Hepatocyte (in vitro differentiated cells): ENCODE data around the gene KSR1. TPM values are rescaled to one million over a fixed set of nuclear protein-coding genes. Genes with fewer than 3 reads are reported as not detected.
A peak's percentile ranks its signal among the peaks of the same experiment; 100 is the strongest.

Source experiments
- DNase-seq: peaks from one replicate; pipeline ENCODE4 v3.0.0-alpha.2; 2016; ENCODE audit warnings: low spot score
- H2AFZ ChIP-seq: fragments of 200-600 bp; sonication (generic); 2 replicates; pipeline ENCODE4 v1.6.0; 2016; ENCODE audit warnings: antibody characterized with exemption, mild to moderate bottlenecking
- H3K27ac ChIP-seq: fragments of 200-600 bp; sonication (generic); 2 replicates; pipeline ENCODE4 v1.5.1; 2016; ENCODE audit warnings: mild to moderate bottlenecking
- H3K27me3 ChIP-seq: fragments of 200-600 bp; sonication (generic); 2 replicates; pipeline ENCODE4 v1.6.1; 2016
- H3K36me3 ChIP-seq: fragments of 200-600 bp; sonication (generic); replicated peaks from 2 replicates; pipeline ENCODE4 v1.5.1; 2016; ENCODE audit warnings: low read depth; ENCODE audit not compliant: insufficient read depth
- H3K4me1 ChIP-seq: fragments of 200-600 bp; sonication (generic); 2 replicates; pipeline ENCODE4 v1.5.1; 2016; ENCODE audit warnings: mild to moderate bottlenecking, moderate library complexity; ENCODE audit not compliant: insufficient read depth
- H3K4me2 ChIP-seq: fragments of 200-600 bp; sonication (generic); 2 replicates; pipeline ENCODE4 v1.6.0; 2016
- H3K4me3 ChIP-seq: fragments of 200-600 bp; sonication (generic); 2 replicates; pipeline ENCODE4 v1.5.1; 2016; ENCODE audit warnings: mild to moderate bottlenecking
- H3K79me2 ChIP-seq: fragments of 200-600 bp; sonication (generic); 2 replicates; pipeline ENCODE4 v1.6.0; 2017; ENCODE audit warnings: mild to moderate bottlenecking
- H3K9me2 ChIP-seq: fragments of 200-600 bp; sonication (generic); replicated peaks from 2 replicates; pipeline ENCODE4 v1.6.0; 2017; ENCODE audit warnings: mild to moderate bottlenecking; ENCODE audit not compliant: insufficient read depth
- H3K9me3 ChIP-seq: fragments of 200-600 bp; sonication (generic); 2 replicates; pipeline ENCODE4 v1.5.1; 2016; ENCODE audit warnings: low read depth, mild to moderate bottlenecking
- H4K20me1 ChIP-seq: fragments of 200-600 bp; sonication (generic); 2 replicates; pipeline ENCODE4 v1.6.0; 2016; ENCODE audit warnings: mild to moderate bottlenecking; ENCODE audit not compliant: insufficient read depth, poor library complexity, severe bottlenecking
- CTCF ChIP-seq: fragments of 200-600 bp; sonication (generic); IDR thresholded peaks from 2 replicates; pipeline ENCODE4 v1.5.1; 2016; ENCODE audit warnings: antibody characterized with exemption, mild to moderate bottlenecking; ENCODE audit not compliant: poor library complexity
- EZH2 ChIP-seq: fragments of 200-600 bp; sonication (generic); IDR thresholded peaks from 2 replicates; pipeline ENCODE4 v1.6.1; 2016; ENCODE audit warnings: antibody characterized with exemption, mild to moderate bottlenecking, borderline replicate concordance
- EZH2phosphoT487 ChIP-seq: fragments of 200-600 bp; sonication (generic); IDR thresholded peaks from one replicate; pipeline ENCODE4 v1.6.1; 2018; ENCODE audit warnings: antibody characterized with exemption, mild to moderate bottlenecking, low read depth, moderate library complexity; ENCODE audit not compliant: unreplicated experiment, severe bottlenecking
- WGBS: methylation state at CpG from one replicate; pipeline ENCODE4 v1.1.6; 2016; ENCODE audit warnings: low lambda C conversion rate; ENCODE audit errors: missing lambda C conversion rate; 5-methylcytosine and 5-hydroxymethylcytosine counted together
- polyA plus RNA-seq: library from polyadenylated mRNA; unstranded; fragments of >200 nt; fragmentation: Nextera tagmentation; extraction: Ambion mirVana; gene quantifications from 2 replicates; pipeline ENCODE4 v1.2.1, GENCODE V29; 2016
- total RNA-seq: library from RNA; depleted of rRNA; stranded (reverse); fragments of >200 nt; gene quantifications from 2 replicates; pipeline ENCODE4 v1.2.3, GENCODE V29; 2014

The KSR1 gene
- total and polyA plus RNA-seq, 2 experiments from 2014 or later = 16.2 to 32.6 TPM

- no peak overlapping the region for H3K27ac ChIP-seq
- no peaks in the 10 kb centered on the region for H3K27me3 ChIP-seq
- no peak for DNase-seq
- H3K4me3 ChIP-seq = no peak overlapping the region
- WGBS = 90% methylated on average over 10 of the region's 10 CpGs
- H4K20me1 ChIP-seq = no peaks in the 10 kb centered on the region
- no peaks in the 10 kb centered on the region for H3K9me2 ChIP-seq
- peaks cover 76% of the 10 kb centered on the region for H3K79me2 ChIP-seq
- no peak overlapping the region for H3K4me2 ChIP-seq
- no peaks in the 10 kb centered on the region for H3K9me3 ChIP-seq
- no peak for TF ChIP-seq CTCF
- no peak overlapping the region for H2AFZ ChIP-seq
- peaks cover 6% of the 10 kb centered on the region for H3K36me3 ChIP-seq
- H3K4me1 ChIP-seq = peaks cover 53% of the 10 kb centered on the region
These were observed 93.1 kb downstream of the KSR1 start for GRCh38 chr17:27549251-27549893.

GRCh38 chr17:27550291-27550930 is 94.2 kb downstream of the KSR1 start:
- peaks cover 6% of the 10 kb centered on the region for H3K36me3 ChIP-seq
- peak overlapping the region; percentile 88 for H3K27ac ChIP-seq
- H3K4me1 ChIP-seq = peaks cover 43% of the 10 kb centered on the region
- no peaks in the 10 kb centered on the region for H3K9me3 ChIP-seq
- peak overlapping the region; percentile 48 for H3K4me2 ChIP-seq
- no peak overlapping the region for H2AFZ ChIP-seq
- H3K4me3 ChIP-seq = no peak overlapping the region
- H3K79me2 ChIP-seq = peaks cover 66% of the 10 kb centered on the region
- no peaks in the 10 kb centered on the region for H3K27me3 ChIP-seq
- no peaks in the 10 kb centered on the region for H4K20me1 ChIP-seq
- H3K9me2 ChIP-seq = no peaks in the 10 kb centered on the region
- TF ChIP-seq EZH2phosphoT487 = no peak
- no peak for DNase-seq
- WGBS = 93% methylated on average over 13 of the region's 13 CpGs

- no peaks in the 10 kb centered on the region for H3K9me3 ChIP-seq
- peaks cover 37% of the 10 kb centered on the region for H3K4me1 ChIP-seq
- TF ChIP-seq CTCF (no peak), EZH2 (no peak), EZH2phosphoT487 (no peak)
- DNase-seq = no peak
- no peaks in the 10 kb centered on the region for H3K27me3 ChIP-seq
- WGBS = 93% methylated on average over 3 of the region's 3 CpGs
- H3K36me3 ChIP-seq = peaks cover 6% of the 10 kb centered on the region
- H3K4me3 ChIP-seq = no peak overlapping the region
- peak overlapping the region; percentile 88 for H3K27ac ChIP-seq
- H3K4me2 ChIP-seq = peak overlapping the region; percentile 48
- no peak overlapping the region for H2AFZ ChIP-seq
- H4K20me1 ChIP-seq = no peaks in the 10 kb centered on the region
- H3K9me2 ChIP-seq = no peaks in the 10 kb centered on the region
- H3K79me2 ChIP-seq = peaks cover 66% of the 10 kb centered on the region
These were observed 94.8 kb downstream of the KSR1 start for GRCh38 chr17:27550974-27551505.

GRCh38 chr17:27551701-27552248 is 95.5 kb downstream of the KSR1 start:
- H3K27ac ChIP-seq = peak overlapping the region; percentile 88
- H3K9me2 ChIP-seq = no peaks in the 10 kb centered on the region
- peaks cover 29% of the 10 kb centered on the region for H3K4me1 ChIP-seq
- H3K4me2 ChIP-seq = peak overlapping the region; percentile 48
- peaks cover 64% of the 10 kb centered on the region for H3K79me2 ChIP-seq
- H3K4me3 ChIP-seq = no peak overlapping the region
- TF ChIP-seq CTCF = no peak
- TF ChIP-seq EZH2phosphoT487 = no peak
- TF ChIP-seq EZH2 = no peak
- peaks cover 6% of the 10 kb centered on the region for H3K36me3 ChIP-seq
- H2AFZ ChIP-seq = no peak overlapping the region
- H3K27me3 ChIP-seq = no peaks in the 10 kb centered on the region
- DNase-seq = peak; percentile 79
- 53% methylated on average over 12 of the region's 12 CpGs for WGBS
- no peaks in the 10 kb centered on the region for H4K20me1 ChIP-seq
- no peaks in the 10 kb centered on the region for H3K9me3 ChIP-seq
